ENCODE data around the gene TRMT11. TPM values are rescaled to one million over a fixed set of nuclear protein-coding genes. Genes with fewer than 3 reads are reported as not detected.

The TRMT11 gene
- total and polyA plus RNA-seq, 2 of the 13 experiments (the other 11 are each of a cell fraction or from before 2014, with no cell fraction given) = 42.2 to 81.9 TPM

GRCh38 chr6:125945378-125946141 lies 40.8 kb upstream of the TRMT11 start (continued):
- TF ChIP-seq EED (CRISPR knock-in tag; IDR thresholded peaks at IDR 0.05) (no peak), SALL2 (CRISPR knock-in tag; IDR thresholded peaks at IDR 0.05) (no peak), ATRX (CRISPR knock-in tag; IDR thresholded peaks at IDR 0.05; ENCODE audit: borderline replicate concordance) (no peak), EZH2 (conservative IDR thresholded peaks at IDR 0.05; ENCODE audit: low read depth, low read length) (no peak), ZNF580 (CRISPR knock-in tag; IDR thresholded peaks at IDR 0.05; ENCODE audit: borderline replicate concordance, low read depth) (no peak), ATF5 (CRISPR knock-in tag; IDR thresholded peaks at IDR 0.05; ENCODE audit: low read depth) (no peak), HOXA3 (CRISPR knock-in tag; IDR thresholded peaks at IDR 0.05) (no peak), NFE2L2 (IDR thresholded peaks at IDR 0.05; ENCODE audit: low read length) (peak; percentile 79), AGO2 (optimal IDR thresholded peaks at IDR 0.05; ENCODE audit: low read depth, low read length) (no peak), NCOR1 (IDR thresholded peaks at IDR 0.05; ENCODE audit: borderline replicate concordance, low read length) (peak; percentile 32; the same call in 1 of the 2 replicates), ZNF749 (CRISPR knock-in tag; IDR thresholded peaks at IDR 0.05; ENCODE audit: borderline replicate concordance) (no peak), CBX1 (IDR thresholded peaks at IDR 0.05; ENCODE audit: low read depth) (no peak), NFYC (CRISPR knock-in tag; IDR thresholded peaks at IDR 0.05) (no peak), ZNF30 (CRISPR knock-in tag; IDR thresholded peaks at IDR 0.05) (no peak), SCMH1 (CRISPR knock-in tag; IDR thresholded peaks at IDR 0.05; ENCODE audit: borderline replicate concordance) (no peak), ZBTB8A (CRISPR knock-in tag; IDR thresholded peaks at IDR 0.05; ENCODE audit: borderline replicate concordance, low read depth) (no peak), RAD51 (IDR thresholded peaks at IDR 0.05; ENCODE audit: borderline replicate concordance) (no peak), KLF12 (CRISPR knock-in tag; IDR thresholded peaks at IDR 0.05; ENCODE audit: borderline replicate concordance) (no peak), MTA1 (CRISPR knock-in tag; IDR thresholded peaks at IDR 0.05; ENCODE audit: borderline replicate concordance) (no peak), RARG (CRISPR knock-in tag; IDR thresholded peaks at IDR 0.05; ENCODE audit: low read depth) (no peak), CCAR2 (optimal IDR thresholded peaks at IDR 0.05; ENCODE audit: low read depth, low read length) (no peak), CERS6 (CRISPR knock-in tag; IDR thresholded peaks at IDR 0.05) (no peak)
- TF ChIP-seq, protein P1, sequence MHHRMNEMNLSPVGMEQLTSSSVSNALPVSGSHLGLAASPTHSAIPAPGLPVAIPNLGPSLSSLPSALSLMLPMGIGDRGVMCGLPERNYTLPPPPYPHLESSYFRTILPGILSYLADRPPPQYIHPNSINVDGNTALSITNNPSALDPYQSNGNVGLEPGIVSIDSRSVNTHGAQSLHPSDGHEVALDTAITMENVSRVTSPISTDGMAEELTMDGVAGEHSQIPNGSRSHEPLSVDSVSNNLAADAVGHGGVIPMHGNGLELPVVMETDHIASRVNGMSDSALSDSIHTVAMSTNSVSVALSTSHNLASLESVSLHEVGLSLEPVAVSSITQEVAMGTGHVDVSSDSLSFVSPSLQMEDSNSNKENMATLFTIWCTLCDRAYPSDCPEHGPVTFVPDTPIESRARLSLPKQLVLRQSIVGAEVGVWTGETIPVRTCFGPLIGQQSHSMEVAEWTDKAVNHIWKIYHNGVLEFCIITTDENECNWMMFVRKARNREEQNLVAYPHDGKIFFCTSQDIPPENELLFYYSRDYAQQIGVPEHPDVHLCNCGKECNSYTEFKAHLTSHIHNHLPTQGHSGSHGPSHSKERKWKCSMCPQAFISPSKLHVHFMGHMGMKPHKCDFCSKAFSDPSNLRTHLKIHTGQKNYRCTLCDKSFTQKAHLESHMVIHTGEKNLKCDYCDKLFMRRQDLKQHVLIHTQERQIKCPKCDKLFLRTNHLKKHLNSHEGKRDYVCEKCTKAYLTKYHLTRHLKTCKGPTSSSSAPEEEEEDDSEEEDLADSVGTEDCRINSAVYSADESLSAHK (CRISPR knock-in tag; IDR thresholded peaks at IDR 0.05; ENCODE audit: borderline replicate concordance) = no peak
- TF ChIP-seq, protein P2, sequence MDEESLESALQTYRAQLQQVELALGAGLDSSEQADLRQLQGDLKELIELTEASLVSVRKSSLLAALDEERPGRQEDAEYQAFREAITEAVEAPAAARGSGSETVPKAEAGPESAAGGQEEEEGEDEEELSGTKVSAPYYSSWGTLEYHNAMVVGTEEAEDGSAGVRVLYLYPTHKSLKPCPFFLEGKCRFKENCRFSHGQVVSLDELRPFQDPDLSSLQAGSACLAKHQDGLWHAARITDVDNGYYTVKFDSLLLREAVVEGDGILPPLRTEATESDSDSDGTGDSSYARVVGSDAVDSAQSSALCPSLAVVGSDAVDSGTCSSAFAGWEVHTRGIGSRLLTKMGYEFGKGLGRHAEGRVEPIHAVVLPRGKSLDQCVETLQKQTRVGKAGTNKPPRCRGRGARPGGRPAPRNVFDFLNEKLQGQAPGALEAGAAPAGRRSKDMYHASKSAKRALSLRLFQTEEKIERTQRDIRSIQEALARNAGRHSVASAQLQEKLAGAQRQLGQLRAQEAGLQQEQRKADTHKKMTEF (CRISPR knock-in tag; IDR thresholded peaks at IDR 0.05) = no peak; the same call in 1 of the 2 replicates

All from HepG2 (cell line).